Activated B cell treated with CpG ODN at 0.5 μM for 24 hours (primary cell): ENCODE data around the gene BIN2. TPM values are rescaled to one million over a fixed set of nuclear protein-coding genes. Genes with fewer than 3 reads are reported as not detected.
"Not testable (repeated sequence)": the region's sequence is repeated elsewhere in the genome, so short reads cannot be mapped to it uniquely, and the experiment has no call there.

Source experiments
- ATAC-seq: fragments of 200-7000 bp; cut with Tn5 transposase; one replicate; pipeline ENCODE4 v1.10.0; 2021; ENCODE audit warnings: low read depth, mild to moderate bottlenecking, moderate library complexity
- CTCF ChIA-PET: fragments of 350-600 bp; sonication (Branson Sonifier 250); formaldehyde crosslinking; loops from one replicate; lab custom pipeline; 2021; ENCODE audit warnings: antibody characterized with exemption; lab: Charles Lee
- POLR2A ChIA-PET: fragments of 350-600 bp; sonication (Branson Sonifier 250); formaldehyde crosslinking; loops from one replicate; lab custom pipeline; 2021; ENCODE audit warnings: antibody characterized with exemption; lab: Charles Lee
- DNase-seq: peaks from one replicate; pipeline ENCODE4 v3.0.0; 2022
- H3K27ac Mint-ChIP-seq: one replicate; pipeline ENCODE4 v1.8.0; 2020; ENCODE audit warnings: mixed read lengths
- H3K27me3 Mint-ChIP-seq: one replicate; pipeline ENCODE4 v1.8.0; 2021; ENCODE audit warnings: mixed read lengths
- H3K36me3 Mint-ChIP-seq: one replicate; pipeline ENCODE4 v1.8.0; 2021; ENCODE audit warnings: low read depth, mixed read lengths
- H3K4me1 Mint-ChIP-seq: one replicate; pipeline ENCODE4 v1.8.0; 2021; ENCODE audit warnings: mixed read lengths
- H3K4me3 Mint-ChIP-seq: one replicate; pipeline ENCODE4 v1.8.0; 2020; ENCODE audit warnings: mild to moderate bottlenecking, mixed read lengths
- H3K9me3 Mint-ChIP-seq: one replicate; pipeline ENCODE4 v1.8.0; 2020; ENCODE audit warnings: mixed read lengths
- intact Hi-C: fragments of 100-400 bp; cut with micrococcal nuclease; formaldehyde crosslinking; loops from one replicate; pipeline ENCODE4 v1.15.1; 2024
- total RNA-seq: library from RNA; stranded (reverse); gene quantifications from 2 replicates; pipeline ENCODE4 v1.2.3, GENCODE V29; 2022
- TF ChIP-seq, protein P1 (sequence below): fragments of 200-600 bp; IDR thresholded peaks from one replicate; pipeline ENCODE4 v1.8.0; 2022; ENCODE audit warnings: antibody characterized with exemption, mild to moderate bottlenecking

Gene BIN2
- total RNA-seq, 1 donor from 2014 or later: 25.6 TPM

GRCh38 chr12:51281202-51281924, 42.6 kb downstream of the BIN2 start:
- POLR2A ChIA-PET: no interaction called here
- no peaks in the 10 kb centered on the region for H3K9me3 Mint-ChIP-seq
- ATAC-seq (no peak), DNase-seq (no peak)
- CTCF ChIA-PET: interaction anchor here (1.3 kb wide), 1 partner anchor 11 kb away, joined by 5 read pairs; the partner anchor contains the start of gene SMAGP
- H3K36me3 Mint-ChIP-seq: peaks cover 35% of the 10 kb centered on the region
- no peaks in the 10 kb centered on the region for H3K27me3 Mint-ChIP-seq
- H3K27ac Mint-ChIP-seq: no peak overlapping the region
- TF ChIP-seq, protein P1, sequence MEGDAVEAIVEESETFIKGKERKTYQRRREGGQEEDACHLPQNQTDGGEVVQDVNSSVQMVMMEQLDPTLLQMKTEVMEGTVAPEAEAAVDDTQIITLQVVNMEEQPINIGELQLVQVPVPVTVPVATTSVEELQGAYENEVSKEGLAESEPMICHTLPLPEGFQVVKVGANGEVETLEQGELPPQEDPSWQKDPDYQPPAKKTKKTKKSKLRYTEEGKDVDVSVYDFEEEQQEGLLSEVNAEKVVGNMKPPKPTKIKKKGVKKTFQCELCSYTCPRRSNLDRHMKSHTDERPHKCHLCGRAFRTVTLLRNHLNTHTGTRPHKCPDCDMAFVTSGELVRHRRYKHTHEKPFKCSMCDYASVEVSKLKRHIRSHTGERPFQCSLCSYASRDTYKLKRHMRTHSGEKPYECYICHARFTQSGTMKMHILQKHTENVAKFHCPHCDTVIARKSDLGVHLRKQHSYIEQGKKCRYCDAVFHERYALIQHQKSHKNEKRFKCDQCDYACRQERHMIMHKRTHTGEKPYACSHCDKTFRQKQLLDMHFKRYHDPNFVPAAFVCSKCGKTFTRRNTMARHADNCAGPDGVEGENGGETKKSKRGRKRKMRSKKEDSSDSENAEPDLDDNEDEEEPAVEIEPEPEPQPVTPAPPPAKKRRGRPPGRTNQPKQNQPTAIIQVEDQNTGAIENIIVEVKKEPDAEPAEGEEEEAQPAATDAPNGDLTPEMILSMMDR: no peak
- H3K4me1 Mint-ChIP-seq: peaks cover 9% of the 10 kb centered on the region
- intact Hi-C loops: loop anchor here (1.0 kb wide), 1 partner anchor 11 kb away; the partner anchor contains the start of gene SMAGP
- no peak overlapping the region for H3K4me3 Mint-ChIP-seq

GRCh38 chr12:51275088-51275487, 48.9 kb downstream of the BIN2 start:
- ChIA-PET POLR2A (no interaction called here), CTCF (no interaction called here)
- no peak overlapping the region for H3K4me3 Mint-ChIP-seq
- H3K4me1 Mint-ChIP-seq: peaks cover 10% of the 10 kb centered on the region
- TF ChIP-seq, protein P1: no peak
- DNase-seq (no peak), ATAC-seq (no peak)
- H3K27ac Mint-ChIP-seq: no peak overlapping the region
- no peaks in the 10 kb centered on the region for H3K27me3 Mint-ChIP-seq
- intact Hi-C loops: no loop called here
- peaks cover 3% of the 10 kb centered on the region for H3K36me3 Mint-ChIP-seq
- H3K9me3 Mint-ChIP-seq: no peaks in the 10 kb centered on the region

GRCh38 chr12:51272810-51273209, 51.2 kb downstream of the BIN2 start:
- intact Hi-C loops, H3K27me3 Mint-ChIP-seq, H3K36me3 Mint-ChIP-seq, ATAC-seq, CTCF ChIA-PET, H3K27ac Mint-ChIP-seq, H3K9me3 Mint-ChIP-seq, DNase-seq, H3K4me3 Mint-ChIP-seq: not testable (repeated sequence)
- POLR2A ChIA-PET: interaction anchor here (0.7 kb wide), 2 partner anchors 67 to 190 kb away, joined by 3 to 6 read pairs; no protein-coding TSS in a partner anchor
- H3K4me1 Mint-ChIP-seq: peaks cover 19% of the 10 kb centered on the region

GRCh38 chr12:51270951-51271518, 52.9 kb downstream of the BIN2 start:
- H3K36me3 Mint-ChIP-seq: peaks cover 10% of the 10 kb centered on the region
- no peak for ATAC-seq
- intact Hi-C loops: loop anchor here (1.0 to 2.0 kb wide), 3 partner anchors 10 to 54 kb away; partner anchors contain the start of gene DAZAP2
- peak overlapping the region; percentile 89 for H3K4me3 Mint-ChIP-seq
- peaks cover 20% of the 10 kb centered on the region for H3K4me1 Mint-ChIP-seq
- CTCF ChIA-PET: interaction anchor here (0.8 to 2.7 kb wide), 8 partner anchors 9 to 78 kb away, joined by 3 to 53 read pairs (median 4); partner anchors contain the start of gene POU6F1
- no peaks in the 10 kb centered on the region for H3K27me3 Mint-ChIP-seq
- no peak for DNase-seq
- H3K9me3 Mint-ChIP-seq: no peaks in the 10 kb centered on the region
- POLR2A ChIA-PET: interaction anchor here (0.5 to 2.7 kb wide), 13 partner anchors 21 to 506 kb away, joined by 3 to 26 read pairs (median 4); partner anchors contain the start of genes BIN2, DAZAP2 and GALNT6
- TF ChIP-seq, protein P1: no peak
- peak overlapping the region; percentile 80 for H3K27ac Mint-ChIP-seq

DNA sequence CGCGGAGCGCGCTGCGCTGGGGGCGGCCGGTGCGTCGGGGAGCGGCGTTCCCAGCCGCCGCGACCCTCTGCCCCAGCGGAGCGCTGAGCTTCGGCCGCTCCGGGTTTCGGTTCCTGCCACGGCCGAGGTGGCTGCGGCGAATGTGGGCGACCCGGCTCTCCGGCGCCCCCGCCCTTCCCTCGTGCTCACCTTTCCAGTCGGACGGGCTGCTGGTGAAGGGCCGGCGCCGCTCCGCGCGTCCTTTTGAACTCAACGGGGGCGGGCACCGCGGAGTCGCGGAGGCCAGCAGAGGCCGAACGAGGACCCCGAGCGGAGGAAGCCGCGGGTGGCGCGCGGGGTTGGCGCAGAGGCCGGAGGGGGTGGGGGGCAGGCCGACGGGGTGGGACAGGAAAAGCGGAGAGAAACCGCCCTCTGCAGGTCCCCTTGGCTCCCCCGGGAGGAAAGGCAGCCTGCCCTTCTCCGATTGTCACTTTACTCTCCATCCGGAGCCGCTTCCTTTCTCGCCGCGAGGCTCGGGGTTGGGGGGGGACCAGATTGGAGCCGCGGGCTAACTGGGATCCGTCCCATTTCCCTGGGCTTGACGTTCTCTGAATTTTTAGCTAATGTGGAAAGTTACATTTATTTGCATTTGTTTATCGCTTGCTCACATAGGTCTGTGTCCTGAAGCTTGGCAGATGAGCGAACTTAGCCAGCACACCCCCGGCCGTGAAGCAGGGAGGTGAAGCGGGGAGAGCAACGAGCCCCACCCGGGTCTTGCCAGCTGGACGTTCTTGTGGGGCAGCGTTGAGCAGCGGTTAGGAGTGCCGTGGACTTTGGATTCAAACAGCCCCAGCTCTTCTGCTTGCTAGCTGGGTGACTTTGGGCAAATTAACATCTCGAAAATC, 53.7 kb downstream of the BIN2 start, which contains the start of gene SMAGP:
SMAGP (minus strand) TSS at position 349 of the 884 bp plus-strand sequence. CDS start 1,137 bp downstream, outside the sequence.
- ChIA-PET POLR2A (interaction anchor here (0.6 to 2.7 kb wide), 17 partner anchors 21 to 506 kb away, joined by 3 to 26 read pairs (median 4); partner anchors contain the start of genes BIN2, DAZAP2 and GALNT6), CTCF (interaction anchor here (0.8 to 2.7 kb wide), 10 partner anchors 8 to 79 kb away, joined by 3 to 53 read pairs (median 4); partner anchors contain the start of gene POU6F1)
- intact Hi-C loops: loop anchor here (1.0 to 2.0 kb wide), 3 partner anchors 11 to 53 kb away; partner anchors contain the start of gene DAZAP2
- H3K36me3 Mint-ChIP-seq: peaks cover 13% of the 10 kb centered on the region
- H3K27ac Mint-ChIP-seq: peak within 1 kb of the TSS; percentile 80
- H3K4me3 Mint-ChIP-seq: peak within 1 kb of the TSS; percentile 89
- H3K27me3 Mint-ChIP-seq: no peaks in the 10 kb centered on the region
- no peaks in the 10 kb centered on the region for H3K9me3 Mint-ChIP-seq
- peak; percentile 73 for ATAC-seq
- peak; percentile 69 for DNase-seq
- H3K4me1 Mint-ChIP-seq: peaks cover 26% of the 10 kb centered on the region
- TF ChIP-seq, protein P1: no peak
